Upper lobe of right lung (tissue), 1 donor: ENCODE data around the gene MGAT4C. TPM values are rescaled to one million over a fixed set of nuclear protein-coding genes. Genes with fewer than 3 reads are reported as not detected.

Experiments
- ATAC-seq: fragments of 200-7000 bp; cut with Tn5 transposase; one replicate; pipeline ENCODE4 v1.9.1; 2020; ENCODE audit warnings: mild to moderate bottlenecking, moderate library complexity
- DNase-seq: peaks from one replicate; pipeline ENCODE4 v3.0.0-alpha.2; 2020
- H3K27ac ChIP-seq: fragments of 200-600 bp; one replicate; pipeline ENCODE4 v1.8.0; 2022
- H3K27me3 ChIP-seq: fragments of 200-600 bp; one replicate; pipeline ENCODE4 v1.8.0; 2022; ENCODE audit warnings: mild to moderate bottlenecking
- H3K36me3 ChIP-seq: fragments of 200-600 bp; one replicate; pipeline ENCODE4 v1.8.0; 2022
- H3K4me1 ChIP-seq: fragments of 200-600 bp; one replicate; pipeline ENCODE4 v1.8.0; 2022
- H3K4me3 ChIP-seq: fragments of 200-600 bp; one replicate; pipeline ENCODE4 v1.8.0; 2022; ENCODE audit warnings: mild to moderate bottlenecking
- H3K9me3 ChIP-seq: fragments of 200-600 bp; one replicate; pipeline ENCODE4 v1.8.0; 2022
- CTCF ChIP-seq: fragments of 200-600 bp; IDR thresholded peaks from one replicate; pipeline ENCODE4 v1.8.0; 2022; ENCODE audit warnings: antibody characterized with exemption
- intact Hi-C: fragments of 100-400 bp; cut with DNase I; formaldehyde crosslinking; loops from one replicate; pipeline ENCODE4 v1.11.0; 2022
- total RNA-seq: library from RNA; stranded (reverse); fragmentation: NEBNext Ultra II Directional; extraction: Animal tissue kit (Norgen Biotek cat#: 25700); gene quantifications from one replicate; pipeline ENCODE4 v1.2.1, GENCODE V29; 2021
- donor health status: DM: no; HTN: yes; CAD: no; lungs with severe emphysema.

Gene MGAT4C
- total RNA-seq, 1 donor from 2014 or later: 0.67 TPM

GRCh38 chr12:86283620-86284019 lies 27.4 kb upstream of the MGAT4C start:
- DNase-seq: no peak
- Histone ChIP-seq H3K4me1 (no peaks in the 10 kb centered on the region), H3K36me3 (no peaks in the 10 kb centered on the region), H3K27me3 (no peaks in the 10 kb centered on the region), H3K9me3 (no peaks in the 10 kb centered on the region), H3K4me3 (no peak overlapping the region), H3K27ac (no peak overlapping the region)
- TF ChIP-seq CTCF: no peak
- ATAC-seq: no peak
- intact Hi-C loops: no loop called here

GRCh38 chr12:86275356-86275755 lies 19.2 kb upstream of the MGAT4C start:
- DNase-seq (no peak), ATAC-seq (no peak)
- H3K27ac ChIP-seq: no peak overlapping the region
- H3K4me1 ChIP-seq: no peaks in the 10 kb centered on the region
- no peak for TF ChIP-seq CTCF
- H3K9me3 ChIP-seq: no peaks in the 10 kb centered on the region
- H3K36me3 ChIP-seq: no peaks in the 10 kb centered on the region
- H3K4me3 ChIP-seq: no peak overlapping the region
- no peaks in the 10 kb centered on the region for H3K27me3 ChIP-seq
- intact Hi-C loops: no loop called here

GRCh38 chr12:86265329-86265695 lies 9.1 kb upstream of the MGAT4C start:
- no peaks in the 10 kb centered on the region for H3K36me3 ChIP-seq
- intact Hi-C loops: no loop called here
- H3K27me3 ChIP-seq: no peaks in the 10 kb centered on the region
- peak overlapping the region; percentile 39 for H3K27ac ChIP-seq
- DNase-seq: no peak
- H3K4me1 ChIP-seq: no peaks in the 10 kb centered on the region
- H3K9me3 ChIP-seq: no peaks in the 10 kb centered on the region
- peak overlapping the region; percentile 35 for H3K4me3 ChIP-seq
- no peak for ATAC-seq
- TF ChIP-seq CTCF: no peak

- no peaks in the 10 kb centered on the region for H3K36me3 ChIP-seq
Observed at GRCh38 chr12:86264451-86265328, 8.5 kb upstream of the MGAT4C start.

GRCh38 chr12:86261578-86261977 lies 5.4 kb upstream of the MGAT4C start:
- H3K4me1 ChIP-seq: no peaks in the 10 kb centered on the region
- DNase-seq (no peak), ATAC-seq (no peak)
- no peaks in the 10 kb centered on the region for H3K27me3 ChIP-seq
- H3K27ac ChIP-seq: no peak overlapping the region
- H3K36me3 ChIP-seq: no peaks in the 10 kb centered on the region
- H3K9me3 ChIP-seq: no peaks in the 10 kb centered on the region
- TF ChIP-seq CTCF: no peak
- intact Hi-C loops: no loop called here
- no peak overlapping the region for H3K4me3 ChIP-seq

More at GRCh38 chr12:86264451-86265328, 8.5 kb upstream of the MGAT4C start:
- DNase-seq (peak; percentile 81), ATAC-seq (peak; percentile 94)
- TF ChIP-seq CTCF: no peak
- H3K4me3 ChIP-seq: peak overlapping the region; percentile 35
- H3K4me1 ChIP-seq: no peaks in the 10 kb centered on the region
- H3K27ac ChIP-seq: peak overlapping the region; percentile 39
- no peaks in the 10 kb centered on the region for H3K9me3 ChIP-seq
- intact Hi-C loops: no loop called here
- H3K27me3 ChIP-seq: no peaks in the 10 kb centered on the region
